ENCODE measurements around the gene PLEK2. TPM values are rescaled to one million over a fixed set of nuclear protein-coding genes. Genes with fewer than 3 reads are reported as not detected.

Gene PLEK2
- total RNA-seq, 4 donors from 2014 or later: 18.1 to 39.7 (median 24.7) TPM

GRCh38 chr14:67405771-67406170, 6.2 kb downstream of the PLEK2 start:
- TF ChIP-seq, protein P1, sequence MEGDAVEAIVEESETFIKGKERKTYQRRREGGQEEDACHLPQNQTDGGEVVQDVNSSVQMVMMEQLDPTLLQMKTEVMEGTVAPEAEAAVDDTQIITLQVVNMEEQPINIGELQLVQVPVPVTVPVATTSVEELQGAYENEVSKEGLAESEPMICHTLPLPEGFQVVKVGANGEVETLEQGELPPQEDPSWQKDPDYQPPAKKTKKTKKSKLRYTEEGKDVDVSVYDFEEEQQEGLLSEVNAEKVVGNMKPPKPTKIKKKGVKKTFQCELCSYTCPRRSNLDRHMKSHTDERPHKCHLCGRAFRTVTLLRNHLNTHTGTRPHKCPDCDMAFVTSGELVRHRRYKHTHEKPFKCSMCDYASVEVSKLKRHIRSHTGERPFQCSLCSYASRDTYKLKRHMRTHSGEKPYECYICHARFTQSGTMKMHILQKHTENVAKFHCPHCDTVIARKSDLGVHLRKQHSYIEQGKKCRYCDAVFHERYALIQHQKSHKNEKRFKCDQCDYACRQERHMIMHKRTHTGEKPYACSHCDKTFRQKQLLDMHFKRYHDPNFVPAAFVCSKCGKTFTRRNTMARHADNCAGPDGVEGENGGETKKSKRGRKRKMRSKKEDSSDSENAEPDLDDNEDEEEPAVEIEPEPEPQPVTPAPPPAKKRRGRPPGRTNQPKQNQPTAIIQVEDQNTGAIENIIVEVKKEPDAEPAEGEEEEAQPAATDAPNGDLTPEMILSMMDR (IDR thresholded peaks at IDR 0.05): no peak
- TF ChIP-seq EP300 (IDR thresholded peaks at IDR 0.05) (no peak), POLR2A (IDR thresholded peaks at IDR 0.05) (no peak), POLR2AphosphoS5 (IDR thresholded peaks at IDR 0.05) (no peak)
- WGBS: 99% methylated on average over 5 of the region's 5 CpGs

DNA sequence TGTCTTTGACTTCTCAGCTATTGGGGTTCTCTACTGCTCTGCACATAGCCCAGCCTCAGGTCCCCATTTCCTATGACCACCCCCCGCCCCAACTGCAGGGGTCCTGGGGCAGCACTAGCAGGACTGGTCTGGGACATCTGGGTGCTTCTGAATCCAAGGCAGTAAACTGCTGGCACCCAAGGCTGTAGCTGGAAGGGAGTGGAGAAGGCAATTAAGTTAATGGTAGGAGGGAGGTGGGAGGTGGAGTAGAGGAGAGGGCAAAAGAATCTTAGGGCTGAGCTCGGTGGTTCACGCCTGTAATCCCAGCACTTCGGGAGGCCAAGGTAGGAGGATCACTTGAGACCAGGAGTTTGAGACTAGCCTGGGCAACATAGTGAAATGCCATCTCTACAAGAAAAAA, 11.5 kb downstream of the PLEK2 start:
- Histone ChIP-seq H3K4me3 (no peak overlapping the region), H3K4me1 (no peaks in the 10 kb centered on the region), H3K36me3 (peaks cover 2% of the 10 kb centered on the region), H3K9me3 (no peaks in the 10 kb centered on the region), H3K27ac (no peak overlapping the region), H3K27me3 (no peaks in the 10 kb centered on the region)
- DNase-seq (ENCODE audit: low spot score in 2 of 2): no peak
- WGBS: 82% methylated on average over 4 of the region's 4 CpGs
- TF ChIP-seq POLR2AphosphoS5 (IDR thresholded peaks at IDR 0.05) (no peak), POLR2A (IDR thresholded peaks at IDR 0.05) (no peak), EP300 (IDR thresholded peaks at IDR 0.05) (no peak)
- TF ChIP-seq, protein P1 (IDR thresholded peaks at IDR 0.05): no peak

More at GRCh38 chr14:67405771-67406170, 6.2 kb downstream of the PLEK2 start:
- Histone ChIP-seq H3K4me3 (no peak overlapping the region), H3K9me3 (no peaks in the 10 kb centered on the region), H3K27me3 (no peaks in the 10 kb centered on the region), H3K27ac (no peak overlapping the region), H3K4me1 (peaks cover 19% of the 10 kb centered on the region), H3K36me3 (no peaks in the 10 kb centered on the region)
- DNase-seq (ENCODE audit: low spot score in 2 of 2): no peak

- Histone ChIP-seq H3K4me1 (no peaks in the 10 kb centered on the region), H3K27ac (no peak overlapping the region), H3K36me3 (peaks cover 9% of the 10 kb centered on the region), H3K9me3 (no peaks in the 10 kb centered on the region), H3K4me3 (no peak overlapping the region), H3K27me3 (no peaks in the 10 kb centered on the region)
- TF ChIP-seq, protein P1 (IDR thresholded peaks at IDR 0.05): no peak
- TF ChIP-seq EP300 (IDR thresholded peaks at IDR 0.05) (no peak), POLR2AphosphoS5 (IDR thresholded peaks at IDR 0.05) (no peak), POLR2A (IDR thresholded peaks at IDR 0.05) (no peak)
- DNase-seq (ENCODE audit: low spot score in 2 of 2): no peak
- WGBS: 95% methylated on average over 9 of the region's 9 CpGs
Measured at GRCh38 chr14:67397536-67397935, 14.4 kb downstream of the PLEK2 start.

DNA sequence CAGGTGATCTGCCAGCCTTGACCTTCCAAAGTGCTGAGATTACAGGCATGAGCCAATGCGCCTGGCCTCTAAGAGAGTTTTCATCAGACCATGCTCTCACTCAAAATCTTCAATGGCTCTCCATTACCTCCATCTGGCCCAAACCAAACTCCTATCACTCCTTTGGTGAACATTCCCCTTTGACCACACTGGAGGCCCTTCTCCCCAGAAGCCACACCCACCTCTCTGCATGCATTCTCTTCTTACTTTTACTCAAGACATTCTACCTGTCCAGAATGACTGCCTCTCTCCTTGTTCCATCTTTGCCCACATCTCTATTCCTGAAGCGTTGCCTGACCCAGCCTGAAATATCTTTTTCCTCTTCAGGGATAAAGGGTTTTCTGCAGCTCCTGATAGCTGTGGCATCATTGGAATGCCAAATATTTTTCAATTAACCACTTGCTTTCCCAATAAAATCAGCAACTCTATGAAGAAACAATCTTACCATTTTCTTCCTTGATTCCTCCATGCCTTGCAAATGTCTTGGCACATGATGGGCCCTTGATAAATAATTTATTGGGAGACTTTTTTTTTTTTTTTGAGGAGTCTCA, 15.5 kb downstream of the PLEK2 start:
- Histone ChIP-seq H3K4me1 (peaks cover 2% of the 10 kb centered on the region), H3K9me3 (no peaks in the 10 kb centered on the region), H3K4me3 (no peak overlapping the region), H3K36me3 (peaks cover 9% of the 10 kb centered on the region), H3K27ac (no peak overlapping the region), H3K27me3 (no peaks in the 10 kb centered on the region)
- DNase-seq (ENCODE audit: low spot score in 2 of 2): no peak
- 74% methylated on average over 2 of the region's 2 CpGs for WGBS
- TF ChIP-seq POLR2A (IDR thresholded peaks at IDR 0.05) (no peak), POLR2AphosphoS5 (IDR thresholded peaks at IDR 0.05) (no peak)

GRCh38 chr14:67395876-67396189, 16.1 kb downstream of the PLEK2 start:
- no peaks in the 10 kb centered on the region for H3K27me3 ChIP-seq
- peaks cover 9% of the 10 kb centered on the region for H3K36me3 ChIP-seq
- H3K4me3 ChIP-seq: no peak overlapping the region
- TF ChIP-seq, protein P1 (IDR thresholded peaks at IDR 0.05): no peak
- TF ChIP-seq POLR2AphosphoS5 (IDR thresholded peaks at IDR 0.05) (no peak), EP300 (IDR thresholded peaks at IDR 0.05) (no peak), POLR2A (IDR thresholded peaks at IDR 0.05) (no peak)
- H3K27ac ChIP-seq: no peak overlapping the region
- H3K4me1 ChIP-seq: peaks cover 4% of the 10 kb centered on the region
- no peak for DNase-seq (ENCODE audit: low spot score in 2 of 2)
- 88% methylated on average over 5 of the region's 5 CpGs for WGBS
- H3K9me3 ChIP-seq: no peaks in the 10 kb centered on the region

Measured in suprapubic skin (tissue), 4 donors.